ENCODE results near the gene TP53.

DNA sequence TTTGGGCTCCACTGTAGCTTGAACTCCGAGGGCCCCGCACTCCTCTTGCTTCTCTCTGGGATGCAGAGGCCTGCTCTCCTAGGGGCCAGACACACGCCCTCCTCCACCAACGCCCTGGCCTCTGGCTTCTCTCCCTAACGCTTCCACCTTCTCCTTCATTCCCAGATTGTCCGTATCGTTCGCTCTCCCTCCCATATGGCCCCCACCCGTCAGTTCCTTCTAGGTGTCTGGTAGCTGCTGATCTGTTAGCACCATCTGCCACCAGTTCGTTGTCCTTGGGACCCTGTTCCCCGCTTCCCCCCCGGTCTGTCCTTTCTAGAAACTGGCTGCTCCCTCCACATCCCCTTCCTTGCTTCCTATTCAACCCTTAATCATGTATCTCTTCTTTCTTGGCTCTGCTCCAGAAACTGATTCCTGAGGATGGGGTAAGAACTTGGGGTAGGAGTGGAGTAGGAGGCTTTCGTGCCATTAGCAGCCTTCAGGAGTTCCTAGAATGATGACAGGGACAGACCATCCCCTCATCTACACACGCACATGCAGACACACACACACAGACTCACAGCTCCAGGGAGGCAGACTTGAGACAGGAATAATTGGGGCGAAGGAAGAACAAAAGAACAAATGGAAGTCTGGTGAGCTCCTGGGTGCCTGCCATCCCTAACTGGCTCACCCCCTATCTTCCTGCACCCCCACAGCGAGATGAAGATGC lies 32.3 kb downstream of the TP53 start:
- TF ChIP-seq, protein P1, sequence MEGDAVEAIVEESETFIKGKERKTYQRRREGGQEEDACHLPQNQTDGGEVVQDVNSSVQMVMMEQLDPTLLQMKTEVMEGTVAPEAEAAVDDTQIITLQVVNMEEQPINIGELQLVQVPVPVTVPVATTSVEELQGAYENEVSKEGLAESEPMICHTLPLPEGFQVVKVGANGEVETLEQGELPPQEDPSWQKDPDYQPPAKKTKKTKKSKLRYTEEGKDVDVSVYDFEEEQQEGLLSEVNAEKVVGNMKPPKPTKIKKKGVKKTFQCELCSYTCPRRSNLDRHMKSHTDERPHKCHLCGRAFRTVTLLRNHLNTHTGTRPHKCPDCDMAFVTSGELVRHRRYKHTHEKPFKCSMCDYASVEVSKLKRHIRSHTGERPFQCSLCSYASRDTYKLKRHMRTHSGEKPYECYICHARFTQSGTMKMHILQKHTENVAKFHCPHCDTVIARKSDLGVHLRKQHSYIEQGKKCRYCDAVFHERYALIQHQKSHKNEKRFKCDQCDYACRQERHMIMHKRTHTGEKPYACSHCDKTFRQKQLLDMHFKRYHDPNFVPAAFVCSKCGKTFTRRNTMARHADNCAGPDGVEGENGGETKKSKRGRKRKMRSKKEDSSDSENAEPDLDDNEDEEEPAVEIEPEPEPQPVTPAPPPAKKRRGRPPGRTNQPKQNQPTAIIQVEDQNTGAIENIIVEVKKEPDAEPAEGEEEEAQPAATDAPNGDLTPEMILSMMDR (IDR thresholded peaks at IDR 0.05): no peak
- TF ChIP-seq ZFX (IDR thresholded peaks at IDR 0.05; ENCODE audit: borderline replicate concordance): no peak

Data from 22Rv1 (cell line).